ENCODE measurements around the gene REEP5. TPM values are rescaled to one million over a fixed set of nuclear protein-coding genes. Genes with fewer than 3 reads are reported as not detected.

The REEP5 gene
- total and polyA plus RNA-seq, 2 of the 8 experiments (the other 6 are each of a cell fraction or from before 2014, with no cell fraction given): 58.3 to 94.3 TPM

- no peak overlapping the region for H3K9ac ChIP-seq (replicated peaks in 1 of 4; ENCODE audit: extremely low read depth in 1 of 4, low read depth in 3 of 4, low read length in 3 of 4)
- H3K23me2 ChIP-seq (ENCODE audit: low read depth, low read length): no peaks in the 10 kb centered on the region
- H2BK120ac ChIP-seq (replicated peaks; ENCODE audit: low read depth, low read length): no peak overlapping the region
- CTCF ChIA-PET (ENCODE audit: partially characterized antibody): interaction anchor here (0.7 to 1.1 kb wide), 3 partner anchors 52 to 354 kb away, joined by 3 to 4 read pairs (median 3); no protein-coding TSS in a partner anchor
- H3K4me3 ChIP-seq (ENCODE audit: extremely low read depth in 1 of 4, insufficient read depth in 2 of 4, low read depth in 3 of 4, low read length in 4 of 4): no peak overlapping the region
- no peak overlapping the region for H2AFZ ChIP-seq (ENCODE audit: low read length)
- H3K14ac ChIP-seq (ENCODE audit: insufficient read length): no peak overlapping the region
- H2BK20ac ChIP-seq (ENCODE audit: low read length): no peak overlapping the region
- POLR2A ChIA-PET (ENCODE audit: partially characterized antibody): interaction anchor here (0.8 kb wide), 1 partner anchor 14 kb away, joined by 3 read pairs; the partner anchor contains the start of gene SRP19
- H4K8ac ChIP-seq (ENCODE audit: extremely low read depth, insufficient read depth, low read length): no peak overlapping the region
- no peak overlapping the region for H3K4me2 ChIP-seq (ENCODE audit: insufficient read depth in 1 of 2, low read depth in 2 of 2, low read length in 2 of 2)
- peaks cover 0 to 9% (median 0%) of the 10 kb centered on the region in 4 experiments; a peak in 2 of 7 replicates for H3K4me1 ChIP-seq (replicated peaks in 1 of 4; ENCODE audit: control insufficient read depth in 3 of 4, insufficient read depth in 4 of 4, low read length in 3 of 4)
- H2AK5ac ChIP-seq (ENCODE audit: low read depth, low read length): no peak overlapping the region
- FAIRE-seq (peak; percentile 45), DNase-seq (ENCODE audit: low read depth in 1 of 2, low spot score in 2 of 2) (no peak)
- peaks cover 7 to 14% of the 10 kb centered on the region in 2 experiments for H3K9me3 ChIP-seq (ENCODE audit: insufficient read depth in 2 of 2, low read depth in 1 of 2, low read length in 1 of 2)
- no peak overlapping the region for H3K56ac ChIP-seq (replicated peaks; ENCODE audit: insufficient read length, low read depth, low read length)
- no peak overlapping the region for H4K91ac ChIP-seq (replicated peaks; ENCODE audit: insufficient read length, low read length)
- no peaks in the 10 kb centered on the region for H3K79me1 ChIP-seq (ENCODE audit: low read depth, low read length)
- H4K20me1 ChIP-seq (replicated peaks in 1 of 2; ENCODE audit: control insufficient read depth in 1 of 2, insufficient read depth in 2 of 2, low read length in 2 of 2): no peaks in the 10 kb centered on the region
- H2BK15ac ChIP-seq (ENCODE audit: low read length): no peak overlapping the region
- no peak overlapping the region for H2BK12ac ChIP-seq (ENCODE audit: low read depth, low read length)
- no peaks in the 10 kb centered on the region; a peak in 1 of 7 replicates for H3K27me3 ChIP-seq (replicated peaks in 1 of 4; ENCODE audit: control insufficient read depth in 3 of 4, extremely low read depth in 1 of 4, insufficient read depth in 3 of 4, low read length in 3 of 4)
- no peak overlapping the region for H3K27ac ChIP-seq (ENCODE audit: low read depth, low read length)
- no peaks in the 10 kb centered on the region for H3K79me2 ChIP-seq (ENCODE audit: control insufficient read depth in 1 of 2, insufficient read depth in 2 of 2, low read length in 2 of 2)
- no peak overlapping the region for H2BK5ac ChIP-seq (ENCODE audit: low read depth, low read length)
- H3K23ac ChIP-seq (ENCODE audit: insufficient read length): no peak overlapping the region
- H3K18ac ChIP-seq (ENCODE audit: extremely low read depth, low read length): no peak overlapping the region
- 70% methylated on average over 5 of the region's 5 CpGs; no CpG with 5 or more reads in 1 of the 2 experiments for WGBS, 2 experiments (ENCODE audit: extremely low coverage in 1 of 2, insufficient coverage in 1 of 2, insufficient read length in 1 of 2, insufficient replicate concordance in 2 of 2, low coverage in 1 of 2, low lambda C conversion rate in 2 of 2, missing lambda C conversion rate in 1 of 2)
- H3K36me3 ChIP-seq (ENCODE audit: control insufficient read depth in 2 of 4, insufficient read depth in 4 of 4, low read length in 3 of 4): peaks cover 0 to 5% (median 0%) of the 10 kb centered on the region in 4 experiments; a peak in 2 of 8 replicates
- H4K5ac ChIP-seq (ENCODE audit: insufficient read length, low read depth, low read length): no peak overlapping the region
- no peak overlapping the region for H3K4ac ChIP-seq (replicated peaks; ENCODE audit: insufficient read length, low read depth, low read length)
- TF ChIP-seq SP2 (IDR thresholded peaks at IDR 0.05; ENCODE audit: low read length) (no peak), SIRT6 (IDR thresholded peaks at IDR 0.05; ENCODE audit: low read length) (no peak), JUND (IDR thresholded peaks at IDR 0.05; ENCODE audit: low read length) (no peak), SAP30 (IDR thresholded peaks at IDR 0.05; ENCODE audit: insufficient read depth, insufficient replicate concordance, low read length) (no peak), GABPA (IDR thresholded peaks at IDR 0.05; ENCODE audit: borderline replicate concordance, insufficient read depth, low read length) (no peak), EZH2 (IDR thresholded peaks at IDR 0.05; ENCODE audit: low read depth, low read length, severe bottlenecking) (no peak), ASH2L (IDR thresholded peaks at IDR 0.05; ENCODE audit: low read length) (no peak), TAF1 (IDR thresholded peaks at IDR 0.05; ENCODE audit: low read depth, low read length) (no peak), SIN3A (conservative IDR thresholded peaks at IDR 0.05 in 1 of 2, IDR thresholded peaks at IDR 0.05 in 1 of 2; ENCODE audit: low read depth in 1 of 2, low read length in 2 of 2) (no peak), SRF (IDR thresholded peaks at IDR 0.05; ENCODE audit: low read depth, low read length) (no peak)
Measured at GRCh38 chr5:112846556-112846955, 75.5 kb downstream of the REEP5 start.
